Stimulated activated CD8-positive, alpha-beta memory T cell treated with anti-CD3 and anti-CD28 coated beads, Interleukin-12 subunit alpha, Interleukin-12 subunit beta, amount 100 ng/mL, for 1 hour (primary cell): ENCODE measurements around the gene MET.
"Not testable (repeated sequence)": the region's sequence is repeated elsewhere in the genome, so short reads cannot be mapped to it uniquely, and the experiment has no call there.

ENCODE experiments used
- DNase-seq: peaks from one replicate; pipeline ENCODE4 v3.0.0-alpha.2; 2020; ENCODE audit warnings: low read depth

The MET gene

DNA sequence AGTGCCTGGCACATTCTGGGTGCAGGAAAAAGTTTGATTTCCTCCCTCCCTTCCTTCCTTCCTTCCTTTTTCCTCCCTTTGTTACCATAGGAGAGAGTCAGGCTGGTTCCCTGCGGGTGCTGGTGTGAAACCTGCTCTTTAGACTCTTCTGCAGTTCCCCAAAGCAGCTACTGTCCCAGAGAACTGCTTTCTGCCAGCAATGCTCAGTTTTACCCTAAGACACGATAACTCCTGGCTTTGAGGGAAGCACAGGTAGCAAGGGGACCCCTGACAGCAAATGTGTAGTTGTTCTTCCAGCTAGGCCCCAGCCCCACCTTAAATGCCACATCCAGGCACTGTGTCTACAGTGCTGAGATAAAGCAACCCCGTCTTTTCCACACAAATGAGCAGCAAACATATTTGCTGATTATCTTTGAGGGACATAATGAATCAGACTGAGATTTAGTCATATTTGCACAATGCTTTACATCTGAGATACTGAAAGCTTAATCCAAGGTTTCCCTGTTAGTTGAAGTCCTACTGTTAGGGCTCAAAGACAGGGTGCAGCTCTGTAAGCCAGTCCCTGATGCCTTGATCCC, 55.5 kb downstream of the MET start:
- no peak for DNase-seq

DNA sequence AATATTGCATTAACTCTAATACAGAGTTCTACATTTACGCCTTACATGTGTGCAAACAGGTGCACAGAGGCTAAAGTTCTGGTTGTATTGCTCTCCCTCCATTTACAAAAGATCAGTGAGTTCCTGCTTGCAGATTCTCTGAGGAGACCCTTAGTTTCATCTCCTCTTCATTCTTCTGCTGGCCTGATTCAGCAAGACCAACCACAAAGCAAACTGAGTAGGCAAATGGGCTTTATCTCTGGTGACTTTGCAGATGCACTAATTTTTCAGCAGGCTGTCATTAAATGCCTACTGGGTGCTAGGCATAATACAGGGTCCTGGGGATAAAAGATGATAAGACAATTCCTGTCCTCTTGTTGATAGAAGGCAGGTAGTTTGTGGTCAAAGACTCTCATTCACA, 56.4 kb downstream of the MET start:
- DNase-seq = no peak

GRCh38 chr7:116730097-116731022, 58.4 kb downstream of the MET start:
- DNase-seq = no peak

DNA sequence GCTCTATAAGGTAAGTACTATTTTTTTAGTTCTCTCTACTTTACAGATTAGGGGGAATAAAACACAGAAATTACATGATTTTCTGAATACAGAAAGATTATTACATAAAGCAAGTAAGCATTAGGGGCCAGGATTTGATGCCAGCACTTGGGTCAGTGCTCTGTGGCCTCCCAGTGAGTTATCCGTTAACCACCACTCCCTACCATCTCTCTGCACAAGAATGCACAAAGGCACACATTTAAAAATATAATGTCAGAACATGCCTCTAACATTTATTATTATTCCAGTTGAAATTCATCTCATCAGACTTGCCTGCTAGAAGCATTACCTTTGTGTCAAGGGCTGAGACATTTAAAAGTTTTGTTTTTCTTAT, 59.0 kb downstream of the MET start:
- DNase-seq = no peak

- DNase-seq = no peak
Observed at GRCh38 chr7:116731445-116732335, 59.7 kb downstream of the MET start.

DNA sequence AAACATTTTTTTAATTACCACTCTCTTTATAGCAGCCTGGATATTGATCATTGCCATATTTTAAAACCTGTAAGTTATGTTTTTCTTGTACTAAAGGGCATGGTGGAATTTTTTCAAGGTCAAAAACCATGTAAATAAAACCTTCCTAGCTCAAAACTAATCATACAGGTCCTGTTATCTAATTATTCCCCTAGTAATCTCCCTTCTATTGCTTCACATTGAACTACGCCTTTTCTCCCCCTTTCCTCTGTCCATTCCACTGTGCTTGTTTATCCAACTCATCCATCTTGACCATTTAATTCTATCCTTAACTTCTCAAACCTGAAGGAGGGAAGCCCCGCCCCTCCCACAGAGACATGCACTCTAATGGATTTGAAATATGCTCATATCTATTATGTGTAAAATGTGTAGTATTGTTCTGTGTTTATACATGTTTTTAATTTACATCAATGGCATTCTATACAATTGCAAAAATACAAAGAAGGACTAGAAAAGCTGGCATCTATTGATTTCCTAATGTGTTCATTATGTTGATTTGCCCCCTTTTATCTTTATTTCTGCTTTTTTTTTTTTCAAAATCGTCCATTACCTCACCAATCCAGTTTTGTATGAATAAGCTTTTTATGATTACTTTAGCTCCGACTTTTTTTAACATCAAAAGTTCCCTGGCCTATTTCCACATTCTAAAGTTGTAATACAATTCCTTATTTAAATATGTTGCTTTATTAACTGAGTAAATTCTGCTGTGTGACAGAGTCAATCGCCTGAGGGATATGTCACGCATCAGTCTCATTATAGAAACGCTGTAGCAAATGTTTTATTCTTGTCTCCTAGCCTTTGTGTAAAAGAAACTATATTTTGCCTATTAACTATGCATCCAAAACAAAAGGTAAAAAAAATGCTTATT, 61.0 kb downstream of the MET start:
- DNase-seq = no peak

GRCh38 chr7:116733924-116734580, 62.1 kb downstream of the MET start:
- DNase-seq = no peak

DNA sequence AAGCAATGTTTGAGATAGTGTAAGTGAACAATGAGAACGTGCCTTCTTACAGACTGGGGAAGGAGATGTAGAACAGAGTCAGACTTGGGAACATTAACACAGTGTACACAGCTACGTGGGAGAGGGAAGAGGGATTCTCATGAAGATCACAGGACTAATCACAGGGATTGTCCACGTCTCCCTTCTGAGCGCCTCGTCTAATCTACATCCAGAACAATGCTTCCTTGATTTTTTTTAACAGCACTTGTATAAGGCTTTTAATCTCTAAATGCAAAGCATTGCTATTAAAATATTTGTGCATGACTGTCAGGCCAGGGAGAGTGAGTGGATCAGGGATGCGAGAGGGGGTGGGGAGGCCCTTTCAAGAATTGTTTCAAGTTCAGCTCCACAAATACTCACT, 62.7 kb downstream of the MET start:
- no peak for DNase-seq

DNA sequence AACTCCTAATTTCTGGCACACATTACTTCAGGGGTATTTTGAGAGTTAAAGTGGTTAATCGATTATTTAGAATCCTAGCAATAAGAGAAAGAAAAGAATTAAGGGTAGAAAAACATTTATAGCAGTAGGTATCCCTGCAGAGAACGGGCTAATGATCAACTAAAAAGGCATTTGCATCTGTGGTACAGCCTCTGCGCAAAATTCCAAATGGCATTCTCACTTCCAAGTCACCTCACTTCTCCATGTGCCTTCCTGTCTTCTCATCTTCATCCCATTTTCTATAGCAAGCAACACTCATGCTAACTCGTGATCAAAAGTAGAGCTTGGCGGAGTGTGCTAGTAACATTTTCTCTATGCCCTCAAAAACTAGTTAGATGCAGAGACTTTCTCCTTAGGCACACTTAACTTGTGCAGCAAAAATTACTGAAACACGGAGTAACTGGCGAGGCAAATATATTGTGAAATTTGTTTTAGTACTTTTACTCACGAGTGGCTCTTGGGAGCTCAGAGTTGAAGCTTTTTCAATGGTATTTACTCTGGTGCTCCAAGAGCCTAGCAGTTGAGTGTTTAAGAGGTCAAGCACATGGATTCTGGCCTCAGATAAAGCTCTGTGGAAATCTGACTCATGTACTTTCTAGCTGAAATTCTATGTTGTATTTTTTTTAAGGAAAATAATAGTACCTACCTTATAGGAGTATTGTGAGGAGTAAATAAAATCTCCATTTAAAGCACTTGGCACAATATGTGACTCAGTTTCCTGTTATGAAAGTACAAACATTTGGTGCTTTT, 65.1 kb downstream of the MET start:
- no peak for DNase-seq

- no peak for DNase-seq
Observed at GRCh38 chr7:116738378-116738777, 66.4 kb downstream of the MET start.

GRCh38 chr7:116739307-116739706, 67.3 kb downstream of the MET start:
- DNase-seq = no peak

DNA sequence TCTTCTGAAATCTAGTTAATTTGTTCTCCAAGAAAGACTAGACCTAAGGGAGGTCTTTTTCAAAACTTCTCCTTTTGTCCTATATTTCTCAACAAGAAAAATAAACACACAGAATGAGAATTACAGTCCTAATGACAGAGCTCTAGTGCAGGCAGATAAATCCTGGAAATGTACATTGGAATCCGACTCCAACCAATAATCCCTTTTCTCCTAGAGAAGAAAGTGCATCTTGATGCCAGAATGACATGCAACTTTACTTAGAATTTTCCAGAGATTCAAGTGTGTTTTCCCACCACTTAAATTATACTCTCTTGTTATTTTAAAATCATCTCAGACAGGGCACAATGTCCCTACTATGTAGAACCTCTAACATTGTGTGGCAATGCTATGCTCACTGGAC, 68.2 kb downstream of the MET start:
- DNase-seq = no peak

GRCh38 chr7:116740755-116741462, 68.9 kb downstream of the MET start:
- no peak for DNase-seq

DNA sequence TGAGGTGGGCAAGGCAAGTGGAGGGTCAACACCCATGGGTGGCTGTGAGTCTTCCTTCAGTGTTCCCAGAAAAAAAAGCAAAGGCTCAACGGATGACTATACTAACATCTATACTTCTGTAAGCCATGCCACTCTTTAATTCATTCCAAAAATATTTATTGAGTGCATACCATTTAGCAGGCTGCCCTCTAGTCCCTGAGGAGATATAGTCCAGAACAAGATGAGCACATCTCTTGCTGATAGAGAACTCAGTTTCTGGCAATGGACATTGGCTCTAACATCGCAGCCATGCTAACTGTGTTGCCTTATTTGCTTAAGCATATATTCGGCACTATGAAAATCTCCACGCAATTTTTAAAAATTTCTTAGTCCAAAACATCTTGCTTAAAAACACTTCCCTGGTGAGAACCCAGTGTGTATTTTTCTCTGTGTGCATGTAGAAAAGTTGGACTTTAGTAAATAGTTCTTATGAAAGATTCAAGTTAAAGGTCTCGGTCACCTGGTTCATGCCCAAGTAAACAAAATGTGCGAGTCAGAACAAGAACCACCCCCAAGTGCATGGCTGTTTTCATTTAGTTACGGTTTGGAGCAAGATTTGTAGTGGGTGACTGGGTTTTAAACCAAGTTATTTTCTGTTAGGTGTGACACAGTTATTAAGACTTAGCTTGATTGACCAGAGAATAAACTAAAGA, 69.8 kb downstream of the MET start:
- DNase-seq = no peak

GRCh38 chr7:116742641-116743040, 70.6 kb downstream of the MET start:
- no peak for DNase-seq

- DNase-seq = not testable (repeated sequence)
Observed at GRCh38 chr7:116743835-116744234, 71.8 kb downstream of the MET start.

DNA sequence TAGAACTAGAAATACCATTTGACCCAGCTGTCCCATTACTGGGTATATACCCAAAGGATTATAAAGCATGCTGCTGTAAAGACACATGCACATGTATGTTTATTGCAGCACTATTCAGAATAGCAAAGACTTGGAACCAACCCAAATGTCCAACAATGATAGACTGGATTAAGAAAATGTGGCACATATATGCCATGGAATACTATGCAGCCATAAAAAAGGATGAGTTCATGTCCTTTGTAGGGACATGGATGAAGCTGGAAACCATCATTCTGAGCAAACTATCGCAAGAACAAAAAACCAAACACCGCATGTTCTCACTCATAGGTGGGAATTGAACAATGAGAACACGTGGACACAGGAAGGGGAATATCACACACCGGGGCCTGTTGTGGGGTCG, 74.4 kb downstream of the MET start:
- not testable (repeated sequence) for DNase-seq

GRCh38 chr7:116751070-116751469, 79.1 kb downstream of the MET start:
- DNase-seq = not testable (repeated sequence)
